GM12878 (cell line): Measurements from ENCODE around the gene BRF1.

Experiments used
- ASH2L ChIP-seq: fragments of 300-600, 200-600 bp; sonication (generic); IDR thresholded peaks from 2 replicates; pipeline ENCODE4 v1.6.1; 2017; ENCODE audit warnings: low read depth, mild to moderate bottlenecking, borderline replicate concordance
- CHD2 ChIP-seq: IDR thresholded peaks from 2 replicates; pipeline ENCODE4 v1.6.1; 2011; ENCODE audit warnings: low read depth, low read length, improper control_type of control experiment, borderline replicate concordance
- CREB1 ChIP-seq: IDR thresholded peaks from 2 replicates; pipeline ENCODE4 v1.6.1; 2012; ENCODE audit warnings: low read depth, mild to moderate bottlenecking, inconsistent platforms
- CTCF ChIP-seq, 3 experiments: IDR thresholded peaks in 2 of 3; conservative IDR thresholded peaks in 1 of 3; 2 replicates each; pipeline ENCODE4 v1.5.1; 2011; ENCODE audit warnings: low read depth in 3 of 3, low read length in 3 of 3, mild to moderate bottlenecking in 3 of 3, control low read depth in 2 of 3, moderate library complexity in 2 of 3, inconsistent platforms in 1 of 3, mixed read lengths in 1 of 3; ENCODE audit not compliant: control insufficient read depth in 2 of 3, insufficient read depth in 1 of 3; ENCODE audit errors: extremely low read depth in 1 of 3
- MXI1 ChIP-seq: fragments of 150-350 bp; IDR thresholded peaks from 2 replicates; pipeline ENCODE4 v1.6.1; 2011; ENCODE audit warnings: low read depth, mild to moderate bottlenecking, inconsistent platforms, low read length, improper control_type of control experiment
- PAX5 ChIP-seq: IDR thresholded peaks from 2 replicates; pipeline ENCODE4 v1.6.1; 2011; ENCODE audit warnings: low read depth, low read length, borderline replicate concordance
- POLR2A ChIP-seq: IDR thresholded peaks from 2 replicates; pipeline ENCODE4 v1.6.1; 2011; ENCODE audit warnings: low read depth, mild to moderate bottlenecking, low read length
- RAD21 ChIP-seq: IDR thresholded peaks from 2 replicates; pipeline ENCODE4 v1.6.1; 2011; ENCODE audit warnings: mild to moderate bottlenecking, low read depth, low read length, moderate library complexity; ENCODE audit not compliant: insufficient read depth
- SMARCA5 ChIP-seq: fragments of 450-650 bp; IDR thresholded peaks from 2 replicates; pipeline ENCODE4 v1.6.1; 2017; ENCODE audit warnings: mild to moderate bottlenecking
- SUPT20H ChIP-seq: IDR thresholded peaks from 2 replicates; pipeline ENCODE4 v1.6.1; 2011; ENCODE audit warnings: low read depth, mild to moderate bottlenecking, low read length, moderate library complexity, borderline replicate concordance; ENCODE audit not compliant: control insufficient read depth
- TCF3 ChIP-seq: IDR thresholded peaks from 2 replicates; pipeline ENCODE4 v1.6.1; 2012; ENCODE audit warnings: low read depth, mild to moderate bottlenecking, low read length, borderline replicate concordance; ENCODE audit not compliant: insufficient read depth
- TF ChIP-seq, protein P1 (sequence below): fragments of 450-650 bp; formaldehyde crosslinking; IDR thresholded peaks from 2 replicates; pipeline ENCODE4 v1.5.0; 2022; ENCODE audit warnings: mild to moderate bottlenecking, missing genetic modification characterization
- TF ChIP-seq, protein P2 (sequence below): IDR thresholded peaks from 2 replicates; pipeline ENCODE4 v1.6.1; 2012; ENCODE audit warnings: low read length, inconsistent platforms
- TF ChIP-seq, protein P3 (sequence below): fragments of 450-650 bp; IDR thresholded peaks from 2 replicates; pipeline ENCODE4 v1.6.1; 2017; ENCODE audit warnings: mild to moderate bottlenecking, moderate library complexity

GRCh38 chr14:105315211-105315721, 14.5 kb upstream of the BRF1 start:
- TF ChIP-seq TCF3 = no peak
- TF ChIP-seq CTCF (IDR thresholded peaks at IDR 0.05 in 2 of 3, conservative IDR thresholded peaks at IDR 0.05 in 1 of 3; ENCODE audit: control insufficient read depth in 2 of 3, extremely low read depth in 1 of 3, insufficient read depth in 1 of 3, low read depth in 3 of 3, low read length in 3 of 3) = no peak
- no peak for TF ChIP-seq RAD21
- no peak for TF ChIP-seq ASH2L
- TF ChIP-seq CREB1 = no peak
- TF ChIP-seq, protein P1, sequence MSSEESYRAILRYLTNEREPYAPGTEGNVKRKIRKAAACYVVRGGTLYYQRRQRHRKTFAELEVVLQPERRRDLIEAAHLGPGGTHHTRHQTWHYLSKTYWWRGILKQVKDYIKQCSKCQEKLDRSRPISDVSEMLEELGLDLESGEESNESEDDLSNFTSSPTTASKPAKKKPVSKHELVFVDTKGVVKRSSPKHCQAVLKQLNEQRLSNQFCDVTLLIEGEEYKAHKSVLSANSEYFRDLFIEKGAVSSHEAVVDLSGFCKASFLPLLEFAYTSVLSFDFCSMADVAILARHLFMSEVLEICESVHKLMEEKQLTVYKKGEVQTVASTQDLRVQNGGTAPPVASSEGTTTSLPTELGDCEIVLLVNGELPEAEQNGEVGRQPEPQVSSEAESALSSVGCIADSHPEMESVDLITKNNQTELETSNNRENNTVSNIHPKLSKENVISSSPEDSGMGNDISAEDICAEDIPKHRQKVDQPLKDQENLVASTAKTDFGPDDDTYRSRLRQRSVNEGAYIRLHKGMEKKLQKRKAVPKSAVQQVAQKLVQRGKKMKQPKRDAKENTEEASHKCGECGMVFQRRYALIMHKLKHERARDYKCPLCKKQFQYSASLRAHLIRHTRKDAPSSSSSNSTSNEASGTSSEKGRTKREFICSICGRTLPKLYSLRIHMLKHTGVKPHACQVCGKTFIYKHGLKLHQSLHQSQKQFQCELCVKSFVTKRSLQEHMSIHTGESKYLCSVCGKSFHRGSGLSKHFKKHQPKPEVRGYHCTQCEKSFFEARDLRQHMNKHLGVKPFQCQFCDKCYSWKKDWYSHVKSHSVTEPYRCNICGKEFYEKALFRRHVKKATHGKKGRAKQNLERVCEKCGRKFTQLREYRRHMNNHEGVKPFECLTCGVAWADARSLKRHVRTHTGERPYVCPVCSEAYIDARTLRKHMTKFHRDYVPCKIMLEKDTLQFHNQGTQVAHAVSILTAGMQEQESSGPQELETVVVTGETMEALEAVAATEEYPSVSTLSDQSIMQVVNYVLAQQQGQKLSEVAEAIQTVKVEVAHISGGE (CRISPR knock-in tag) = no peak
- no peak for TF ChIP-seq SMARCA5
- no peak for TF ChIP-seq CHD2
- no peak for TF ChIP-seq SUPT20H
- TF ChIP-seq POLR2A = no peak
- no peak for TF ChIP-seq PAX5
- TF ChIP-seq, protein P2, sequence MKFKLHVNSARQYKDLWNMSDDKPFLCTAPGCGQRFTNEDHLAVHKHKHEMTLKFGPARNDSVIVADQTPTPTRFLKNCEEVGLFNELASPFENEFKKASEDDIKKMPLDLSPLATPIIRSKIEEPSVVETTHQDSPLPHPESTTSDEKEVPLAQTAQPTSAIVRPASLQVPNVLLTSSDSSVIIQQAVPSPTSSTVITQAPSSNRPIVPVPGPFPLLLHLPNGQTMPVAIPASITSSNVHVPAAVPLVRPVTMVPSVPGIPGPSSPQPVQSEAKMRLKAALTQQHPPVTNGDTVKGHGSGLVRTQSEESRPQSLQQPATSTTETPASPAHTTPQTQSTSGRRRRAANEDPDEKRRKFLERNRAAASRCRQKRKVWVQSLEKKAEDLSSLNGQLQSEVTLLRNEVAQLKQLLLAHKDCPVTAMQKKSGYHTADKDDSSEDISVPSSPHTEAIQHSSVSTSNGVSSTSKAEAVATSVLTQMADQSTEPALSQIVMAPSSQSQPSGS = no peak
- no peak for TF ChIP-seq MXI1
- TF ChIP-seq, protein P3, sequence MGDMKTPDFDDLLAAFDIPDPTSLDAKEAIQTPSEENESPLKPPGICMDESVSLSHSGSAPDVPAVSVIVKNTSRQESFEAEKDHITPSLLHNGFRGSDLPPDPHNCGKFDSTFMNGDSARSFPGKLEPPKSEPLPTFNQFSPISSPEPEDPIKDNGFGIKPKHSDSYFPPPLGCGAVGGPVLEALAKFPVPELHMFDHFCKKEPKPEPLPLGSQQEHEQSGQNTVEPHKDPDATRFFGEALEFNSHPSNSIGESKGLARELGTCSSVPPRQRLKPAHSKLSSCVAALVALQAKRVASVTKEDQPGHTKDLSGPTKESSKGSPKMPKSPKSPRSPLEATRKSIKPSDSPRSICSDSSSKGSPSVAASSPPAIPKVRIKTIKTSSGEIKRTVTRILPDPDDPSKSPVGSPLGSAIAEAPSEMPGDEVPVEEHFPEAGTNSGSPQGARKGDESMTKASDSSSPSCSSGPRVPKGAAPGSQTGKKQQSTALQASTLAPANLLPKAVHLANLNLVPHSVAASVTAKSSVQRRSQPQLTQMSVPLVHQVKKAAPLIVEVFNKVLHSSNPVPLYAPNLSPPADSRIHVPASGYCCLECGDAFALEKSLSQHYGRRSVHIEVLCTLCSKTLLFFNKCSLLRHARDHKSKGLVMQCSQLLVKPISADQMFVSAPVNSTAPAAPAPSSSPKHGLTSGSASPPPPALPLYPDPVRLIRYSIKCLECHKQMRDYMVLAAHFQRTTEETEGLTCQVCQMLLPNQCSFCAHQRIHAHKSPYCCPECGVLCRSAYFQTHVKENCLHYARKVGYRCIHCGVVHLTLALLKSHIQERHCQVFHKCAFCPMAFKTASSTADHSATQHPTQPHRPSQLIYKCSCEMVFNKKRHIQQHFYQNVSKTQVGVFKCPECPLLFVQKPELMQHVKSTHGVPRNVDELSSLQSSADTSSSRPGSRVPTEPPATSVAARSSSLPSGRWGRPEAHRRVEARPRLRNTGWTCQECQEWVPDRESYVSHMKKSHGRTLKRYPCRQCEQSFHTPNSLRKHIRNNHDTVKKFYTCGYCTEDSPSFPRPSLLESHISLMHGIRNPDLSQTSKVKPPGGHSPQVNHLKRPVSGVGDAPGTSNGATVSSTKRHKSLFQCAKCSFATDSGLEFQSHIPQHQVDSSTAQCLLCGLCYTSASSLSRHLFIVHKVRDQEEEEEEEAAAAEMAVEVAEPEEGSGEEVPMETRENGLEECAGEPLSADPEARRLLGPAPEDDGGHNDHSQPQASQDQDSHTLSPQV = no peak
